GM21367 (cell line): ENCODE measurements around the gene ARHGAP40.

Experiments used
- ATAC-seq: cut with Tn5 transposase; IDR thresholded peaks from one replicate; pipeline ENCODE4 v1.9.1; 2021; ENCODE audit not compliant: unreplicated experiment

Gene ARHGAP40

DNA sequence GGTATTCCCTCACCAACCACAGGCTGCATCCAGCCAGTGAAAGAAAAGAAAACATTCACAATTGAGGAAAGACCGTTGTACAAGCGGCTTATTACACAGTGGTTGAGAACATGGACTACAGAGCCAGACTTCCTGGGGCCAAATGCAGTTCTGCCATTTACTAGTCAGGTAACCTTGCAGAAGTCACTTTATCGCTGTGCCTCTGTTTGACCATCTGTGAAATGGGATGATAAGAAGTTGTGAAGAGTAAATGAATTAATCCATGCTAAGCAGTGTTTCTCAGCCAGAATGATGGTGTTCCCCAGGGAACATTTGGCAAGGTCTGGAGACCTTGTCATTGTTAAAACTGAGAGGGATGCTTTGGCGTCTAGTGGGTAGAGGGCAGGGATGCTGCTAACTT, 14.8 kb downstream of the ARHGAP40 start:
- no peak for ATAC-seq

- ATAC-seq, result no peak
Observed at GRCh38 chr20:38617011-38617829, 15.6 kb downstream of the ARHGAP40 start.

DNA sequence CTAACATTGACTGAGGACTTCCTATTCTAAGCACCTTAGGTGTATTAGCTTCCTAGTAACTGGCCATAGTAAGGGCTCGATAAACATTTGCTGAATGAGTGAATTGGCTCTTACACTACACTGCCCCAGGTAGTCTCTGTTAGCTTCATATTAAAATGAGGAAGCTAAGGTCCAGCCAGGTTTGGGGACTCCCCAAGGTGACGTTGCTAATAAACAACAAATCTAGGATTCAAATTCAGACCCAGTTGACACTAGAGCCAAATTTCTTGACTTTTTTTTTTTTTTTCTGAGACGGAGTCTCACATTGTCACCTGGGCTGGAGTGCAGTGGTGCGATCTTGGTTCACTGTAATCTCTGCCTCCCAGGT, 16.2 kb downstream of the ARHGAP40 start:
- no peak for ATAC-seq

DNA sequence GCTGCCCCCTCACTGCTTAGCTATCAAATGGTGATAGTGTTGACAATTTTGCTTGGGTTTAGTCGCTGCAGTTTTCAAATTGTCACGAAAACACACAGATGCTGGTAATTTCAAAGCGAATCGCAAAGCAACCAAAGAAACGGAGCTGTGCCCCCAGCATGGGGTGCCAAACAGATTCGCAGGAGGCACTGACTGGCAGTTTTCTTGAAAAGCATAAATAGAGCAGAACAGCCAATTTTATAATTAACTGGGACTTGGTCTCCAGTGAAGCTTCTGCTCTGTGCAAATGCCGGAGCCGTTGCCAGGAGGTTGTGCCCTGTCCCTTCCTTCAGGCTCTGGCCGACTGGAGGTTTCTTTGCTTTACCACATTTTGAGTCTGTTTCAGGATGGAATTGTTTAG, 18.8 kb downstream of the ARHGAP40 start:
- no peak for ATAC-seq

- no peak for ATAC-seq
Observed at GRCh38 chr20:38623061-38623460, 21.5 kb downstream of the ARHGAP40 start.

GRCh38 chr20:38624084-38624483, 22.5 kb downstream of the ARHGAP40 start:
- no peak for ATAC-seq

DNA sequence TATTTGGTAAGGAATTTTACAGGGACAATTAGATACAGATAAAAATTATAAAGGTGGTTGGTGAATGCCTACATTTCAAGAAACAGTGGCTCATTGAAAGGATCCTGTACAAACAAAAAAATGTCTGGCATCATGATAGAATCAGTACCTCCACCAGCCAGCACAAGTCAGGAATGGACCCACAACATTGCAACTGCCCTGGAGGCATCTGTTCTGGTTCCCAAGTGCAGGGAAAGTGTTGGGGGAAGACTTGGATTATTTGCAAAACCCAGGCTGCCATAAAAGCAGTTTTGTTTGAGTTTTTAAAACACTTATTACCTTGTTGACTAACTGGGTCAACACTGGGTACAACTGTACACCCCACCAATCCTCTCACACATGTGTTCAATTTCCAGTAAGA, 24.3 kb downstream of the ARHGAP40 start:
- no peak for ATAC-seq

DNA sequence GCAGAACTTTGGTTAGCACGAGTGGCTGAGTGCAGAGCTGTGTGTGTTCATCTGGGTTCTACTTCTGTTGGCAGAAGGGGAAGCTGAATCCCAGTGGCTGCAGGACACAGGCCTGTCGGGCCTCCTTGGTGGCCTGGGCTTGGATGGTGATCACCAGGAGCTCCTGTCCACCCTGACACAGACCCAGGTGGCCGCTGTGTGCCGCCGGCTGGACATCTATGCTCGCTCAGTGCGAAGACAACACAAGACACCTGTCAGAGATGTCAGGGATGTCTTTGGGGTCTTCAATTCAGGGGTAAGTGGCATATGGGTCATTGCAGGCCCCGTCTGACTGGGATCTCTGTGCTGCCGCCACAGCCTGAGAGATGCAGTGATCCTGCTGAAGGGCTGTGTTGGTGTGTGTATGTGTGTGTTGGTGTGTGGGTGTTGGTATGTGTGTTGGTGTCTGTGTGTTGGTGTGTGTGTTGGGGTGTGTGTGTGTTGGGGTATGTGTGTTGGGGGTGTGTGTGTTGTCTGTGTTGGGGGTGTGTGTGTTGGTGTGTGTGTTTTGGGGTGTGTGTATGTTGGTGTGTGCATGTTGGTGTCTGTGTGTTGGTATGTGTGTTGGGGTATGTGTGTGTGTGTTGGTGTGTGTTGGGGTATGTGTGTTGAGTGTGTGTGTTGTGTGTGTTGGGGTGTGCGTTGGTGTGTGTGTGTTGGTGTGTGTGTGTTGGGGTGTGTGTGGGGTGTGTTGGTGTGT, 25.5 kb downstream of the ARHGAP40 start:
- ATAC-seq, result no peak

GRCh38 chr20:38628580-38629470, 27.2 kb downstream of the ARHGAP40 start:
- ATAC-seq, result no peak

DNA sequence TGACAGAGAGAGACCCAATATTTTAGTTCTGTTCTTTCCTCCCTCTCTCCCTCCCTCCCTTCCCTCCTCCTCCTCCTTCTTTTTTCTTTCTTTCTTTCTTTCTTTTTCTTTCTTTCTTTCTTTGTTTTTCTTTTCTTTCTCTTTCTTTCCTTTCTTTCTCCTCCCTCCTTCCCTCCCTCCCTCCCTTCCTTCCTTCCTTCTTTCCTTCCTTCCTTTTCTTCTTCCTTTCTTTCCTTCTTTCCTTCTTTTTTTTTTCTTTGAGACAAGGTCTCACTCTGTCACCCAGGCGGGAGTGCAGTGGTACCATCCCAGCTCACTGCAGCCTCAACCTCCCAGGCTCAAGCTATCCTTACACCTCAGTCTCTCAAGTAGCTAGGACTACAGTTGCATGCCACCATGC, 28.4 kb downstream of the ARHGAP40 start:
- no peak for ATAC-seq

- ATAC-seq, result no peak
Observed at GRCh38 chr20:38630727-38631126, 29.1 kb downstream of the ARHGAP40 start.

DNA sequence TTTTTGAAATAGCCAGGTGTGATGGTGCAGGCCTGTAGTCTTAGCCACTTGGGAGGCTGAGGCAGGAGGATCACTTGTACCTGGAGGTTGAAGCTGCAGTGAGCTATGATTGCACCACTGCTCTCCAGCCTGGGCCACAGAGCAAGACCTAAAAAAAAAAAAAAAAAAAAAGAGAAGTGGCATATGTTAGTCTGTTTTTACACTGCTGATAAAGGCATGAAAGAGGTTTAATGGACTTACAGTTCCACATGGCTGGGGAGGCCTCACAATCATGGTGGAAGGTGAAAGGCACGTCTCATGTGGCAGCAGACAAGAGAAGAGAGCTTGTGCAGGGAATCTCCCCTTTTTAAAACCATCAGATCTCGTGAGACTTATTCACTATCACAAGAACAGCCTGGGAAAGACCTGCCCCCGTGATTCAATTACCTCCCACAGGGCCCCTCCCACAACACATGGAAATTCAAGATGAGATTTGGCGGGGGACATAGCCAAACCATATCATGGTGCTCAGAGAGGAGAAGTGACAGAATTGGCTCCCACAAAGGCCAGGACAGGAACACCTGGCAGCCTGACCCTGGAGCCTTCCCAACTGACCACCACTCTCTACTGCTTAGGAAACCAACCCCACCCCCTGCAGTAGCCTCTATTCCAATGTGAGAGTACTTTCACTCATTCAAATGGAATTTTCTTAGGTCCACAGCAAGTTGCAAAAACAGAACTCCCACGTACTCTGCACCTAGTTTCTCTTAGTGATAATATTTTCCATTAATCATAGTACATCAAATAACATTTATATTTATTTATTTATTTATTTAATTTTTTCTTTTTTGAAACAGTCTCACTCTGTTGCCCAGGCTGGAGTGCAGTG, 29.8 kb downstream of the ARHGAP40 start:
- ATAC-seq, result no peak

GRCh38 chr20:38633577-38634093, 32.0 kb downstream of the ARHGAP40 start:
- peak; percentile 53 for ATAC-seq

GRCh38 chr20:38635721-38636288, 34.2 kb downstream of the ARHGAP40 start:
- ATAC-seq, result no peak

DNA sequence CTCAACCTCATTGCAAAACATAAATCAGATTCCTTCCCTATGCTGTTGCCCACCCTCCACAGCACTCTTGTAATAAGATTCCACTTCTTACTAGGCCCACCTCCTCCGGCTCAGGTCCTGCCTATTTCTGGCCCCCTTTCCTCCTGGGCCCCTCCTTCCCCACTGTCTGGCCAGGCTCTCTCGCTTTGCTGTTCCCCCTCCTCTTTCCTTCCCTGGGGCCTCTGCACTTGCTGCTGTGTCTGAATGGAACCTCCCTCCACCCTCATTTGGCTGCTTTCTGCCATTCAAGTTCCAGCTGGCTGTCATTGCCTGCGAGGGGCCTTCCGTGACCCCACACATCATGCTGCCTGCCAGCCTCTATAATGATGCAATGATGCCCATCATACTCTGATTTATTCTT, 38.9 kb downstream of the ARHGAP40 start:
- ATAC-seq, result no peak

GRCh38 chr20:38642498-38642897, 40.9 kb downstream of the ARHGAP40 start:
- ATAC-seq, result no peak

DNA sequence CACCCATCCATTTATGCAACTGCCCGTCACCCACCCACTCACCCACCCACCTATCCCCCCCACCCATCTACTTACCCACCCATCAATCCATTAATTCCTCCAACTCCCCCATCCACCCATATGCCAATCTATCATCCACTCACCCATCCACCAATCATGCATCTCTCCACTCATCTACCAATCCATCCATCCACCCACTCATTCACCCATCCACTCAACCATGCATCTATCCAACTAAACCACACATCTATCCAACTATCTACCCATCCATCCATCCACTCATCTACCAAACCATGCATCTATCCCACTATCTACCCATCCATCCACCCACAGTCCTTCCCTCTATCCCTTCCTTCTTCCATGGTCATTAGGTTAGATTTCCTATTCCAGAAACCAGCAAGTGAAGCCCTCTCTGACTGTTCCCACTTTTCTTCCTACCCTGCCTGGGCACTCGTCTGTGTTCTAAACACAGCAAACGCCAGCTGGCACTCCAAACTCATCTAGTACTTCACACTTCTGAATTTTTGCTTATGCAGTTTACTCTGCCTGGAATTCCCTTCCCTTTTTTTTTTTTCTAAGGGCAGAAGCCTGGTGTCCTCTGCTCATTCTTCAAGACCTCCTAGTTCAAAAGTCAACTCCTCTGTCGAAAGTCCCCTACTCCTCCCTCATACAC, 43.1 kb downstream of the ARHGAP40 start:
- no peak for ATAC-seq

DNA sequence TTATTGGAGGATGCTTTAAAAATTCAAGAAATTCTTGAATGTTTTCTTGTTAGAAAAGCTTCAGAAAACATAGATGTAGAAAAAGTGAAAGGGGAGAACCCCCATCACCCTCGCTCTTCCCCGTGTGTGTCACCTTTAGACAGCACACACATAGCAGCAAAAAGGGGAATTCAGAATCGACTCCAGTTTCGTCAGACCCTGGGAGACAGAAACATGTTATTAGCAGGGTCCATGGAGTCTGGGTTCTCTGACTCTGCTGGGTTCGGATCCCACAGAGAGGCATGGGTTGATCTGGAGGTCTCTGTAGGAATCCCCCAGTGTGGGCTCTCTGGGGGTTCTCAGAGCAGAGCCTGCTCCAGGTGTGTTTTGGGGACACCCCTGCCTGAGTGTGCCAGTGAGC, 43.7 kb downstream of the ARHGAP40 start:
- no peak for ATAC-seq
